Uterus (tissue), 2 donors: Measurements from ENCODE around the gene PFKL.

ENCODE experiments used
- POLR2A ChIP-seq, 2 donors: fragments of 450-650 bp; IDR thresholded peaks; one replicate each; pipeline ENCODE4 v1.6.1; 2016; ENCODE audit warnings: antibody characterized with exemption in 2 of 2, mild to moderate bottlenecking in 1 of 2, moderate library complexity in 1 of 2
- TF ChIP-seq, protein P1 (sequence below), 4 experiments: fragments of 200-600 bp in 2 of 4; fragments of 450-650 bp in 2 of 4; sonication (generic) in 2 of 4; IDR thresholded peaks; one replicate each; pipeline ENCODE4 v1.5.1; 2016 to 2019; ENCODE audit warnings: antibody characterized with exemption in 4 of 4, mild to moderate bottlenecking in 2 of 4, moderate library complexity in 1 of 4

DNA sequence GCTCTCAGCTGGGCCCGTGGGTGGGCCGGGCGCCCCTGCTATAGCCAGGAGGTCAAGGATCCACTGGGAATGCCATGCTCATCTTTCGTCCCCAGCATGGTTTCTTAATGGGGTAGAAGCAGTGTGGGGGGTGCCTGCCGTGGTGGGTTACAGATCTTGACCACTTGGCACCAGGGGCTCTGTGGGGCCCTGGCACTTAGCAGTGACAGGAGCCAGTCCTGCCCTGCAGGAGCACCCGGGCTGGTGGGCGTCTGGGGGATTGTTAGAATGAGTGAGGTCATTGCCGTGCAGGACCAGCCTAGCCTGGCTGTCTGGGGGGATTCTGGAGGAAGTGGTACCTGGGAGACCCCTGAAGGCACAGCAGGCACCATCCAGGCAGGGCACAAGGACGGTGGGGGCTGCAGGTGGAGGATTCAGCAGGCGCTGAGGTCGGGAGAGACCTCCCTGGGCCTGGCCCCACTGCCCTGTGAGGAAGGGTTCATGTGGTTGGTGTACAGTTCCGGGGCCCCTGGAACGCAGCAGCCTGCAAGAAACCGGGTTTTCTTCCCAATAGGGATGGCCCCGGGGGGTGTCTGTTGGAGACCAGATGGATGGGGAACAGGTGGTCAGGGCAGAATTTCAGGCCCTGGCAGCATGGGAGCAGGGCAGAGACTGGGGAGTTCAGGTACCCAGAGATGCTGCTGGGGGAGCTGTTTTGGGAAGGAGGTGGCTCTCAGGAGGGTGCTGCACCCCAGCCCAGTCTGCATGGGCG, 9.4 kb upstream of the PFKL start:
- TF ChIP-seq, protein P1, sequence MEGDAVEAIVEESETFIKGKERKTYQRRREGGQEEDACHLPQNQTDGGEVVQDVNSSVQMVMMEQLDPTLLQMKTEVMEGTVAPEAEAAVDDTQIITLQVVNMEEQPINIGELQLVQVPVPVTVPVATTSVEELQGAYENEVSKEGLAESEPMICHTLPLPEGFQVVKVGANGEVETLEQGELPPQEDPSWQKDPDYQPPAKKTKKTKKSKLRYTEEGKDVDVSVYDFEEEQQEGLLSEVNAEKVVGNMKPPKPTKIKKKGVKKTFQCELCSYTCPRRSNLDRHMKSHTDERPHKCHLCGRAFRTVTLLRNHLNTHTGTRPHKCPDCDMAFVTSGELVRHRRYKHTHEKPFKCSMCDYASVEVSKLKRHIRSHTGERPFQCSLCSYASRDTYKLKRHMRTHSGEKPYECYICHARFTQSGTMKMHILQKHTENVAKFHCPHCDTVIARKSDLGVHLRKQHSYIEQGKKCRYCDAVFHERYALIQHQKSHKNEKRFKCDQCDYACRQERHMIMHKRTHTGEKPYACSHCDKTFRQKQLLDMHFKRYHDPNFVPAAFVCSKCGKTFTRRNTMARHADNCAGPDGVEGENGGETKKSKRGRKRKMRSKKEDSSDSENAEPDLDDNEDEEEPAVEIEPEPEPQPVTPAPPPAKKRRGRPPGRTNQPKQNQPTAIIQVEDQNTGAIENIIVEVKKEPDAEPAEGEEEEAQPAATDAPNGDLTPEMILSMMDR (IDR thresholded peaks at IDR 0.05), result no peak
- no peak for TF ChIP-seq POLR2A (IDR thresholded peaks at IDR 0.05)
